NCI-H1105 (cell line): Measurements from ENCODE around the gene ZMYND8.
"Not testable (repeated sequence)": the region's sequence is repeated elsewhere in the genome, so short reads cannot be mapped to it uniquely, and the experiment has no call there.

Source experiments
- DNase-seq: peaks from one replicate; lab custom pipeline; 2025; lab: John Stamatoyannopoulos, UW

Gene ZMYND8

GRCh38 chr20:47224857-47225256 is 131.6 kb downstream of the ZMYND8 start:
- DNase-seq: no peak

- DNase-seq: no peak
Observed at GRCh38 chr20:47224300-47224791, 132.2 kb downstream of the ZMYND8 start.

GRCh38 chr20:47223896-47224295 is 132.6 kb downstream of the ZMYND8 start:
- DNase-seq: no peak

- no peak for DNase-seq
Observed at GRCh38 chr20:47222468-47223119, 133.9 kb downstream of the ZMYND8 start.

- no peak for DNase-seq
Observed at GRCh38 chr20:47221036-47221625, 135.4 kb downstream of the ZMYND8 start.

- DNase-seq: peak; percentile 18
Observed at GRCh38 chr20:47220161-47220582, 136.3 kb downstream of the ZMYND8 start.

GRCh38 chr20:47217482-47218446 is 138.7 kb downstream of the ZMYND8 start:
- no peak for DNase-seq

GRCh38 chr20:47216819-47217410 is 139.6 kb downstream of the ZMYND8 start:
- DNase-seq: no peak

- DNase-seq: no peak
Observed at GRCh38 chr20:47215653-47216397, 140.7 kb downstream of the ZMYND8 start.

GRCh38 chr20:47213966-47214365 is 142.5 kb downstream of the ZMYND8 start:
- DNase-seq: no peak

- DNase-seq: no peak
Observed at GRCh38 chr20:47212606-47213207, 143.8 kb downstream of the ZMYND8 start.

- DNase-seq: no peak
Observed at GRCh38 chr20:47211036-47211435, 145.5 kb downstream of the ZMYND8 start.

GRCh38 chr20:47210470-47210869 is 146.0 kb downstream of the ZMYND8 start:
- DNase-seq: no peak

GRCh38 chr20:47209982-47210381 is 146.5 kb downstream of the ZMYND8 start:
- no peak for DNase-seq

GRCh38 chr20:47208534-47209174 is 147.8 kb downstream of the ZMYND8 start:
- DNase-seq: no peak

- DNase-seq: no peak
Observed at GRCh38 chr20:47206962-47207641, 149.4 kb downstream of the ZMYND8 start.

GRCh38 chr20:47206552-47206951 is 149.9 kb downstream of the ZMYND8 start:
- not testable (repeated sequence) for DNase-seq

GRCh38 chr20:47205577-47206123 is 150.8 kb downstream of the ZMYND8 start:
- DNase-seq: peak; percentile 32

GRCh38 chr20:47204850-47205122 is 151.7 kb downstream of the ZMYND8 start:
- not testable (repeated sequence) for DNase-seq
